DMS53 treated with DMSO at 0.1 percent for 48 hours (cell line): ENCODE data around the gene PKN1.
"Not testable (repeated sequence)": the region's sequence is repeated elsewhere in the genome, so short reads cannot be mapped to it uniquely, and the experiment has no call there.

Experiments used
- DNase-seq: peaks from one replicate; lab custom pipeline; 2025; ENCODE audit not compliant: unreplicated experiment; lab: John Stamatoyannopoulos, UW

PKN1 gene

DNA sequence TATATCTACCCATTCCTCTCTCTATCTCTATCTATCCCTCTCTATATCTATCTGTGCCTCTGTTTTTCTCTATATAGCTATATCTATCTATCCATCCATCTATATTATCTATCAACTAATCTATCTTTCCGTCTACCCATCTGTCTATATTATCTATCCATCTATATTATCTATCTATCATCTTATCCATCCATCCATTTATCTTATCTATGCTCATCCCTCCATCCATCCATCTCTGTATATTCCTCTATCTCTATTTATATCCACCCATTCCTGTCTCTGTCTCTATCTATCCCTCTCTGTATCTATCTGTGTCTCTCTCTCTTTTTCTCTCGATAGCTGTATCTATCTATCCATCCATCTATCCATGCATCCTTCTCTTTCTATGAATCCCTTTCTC is 27.8 kb downstream of the PKN1 start:
- DNase-seq = no peak

DNA sequence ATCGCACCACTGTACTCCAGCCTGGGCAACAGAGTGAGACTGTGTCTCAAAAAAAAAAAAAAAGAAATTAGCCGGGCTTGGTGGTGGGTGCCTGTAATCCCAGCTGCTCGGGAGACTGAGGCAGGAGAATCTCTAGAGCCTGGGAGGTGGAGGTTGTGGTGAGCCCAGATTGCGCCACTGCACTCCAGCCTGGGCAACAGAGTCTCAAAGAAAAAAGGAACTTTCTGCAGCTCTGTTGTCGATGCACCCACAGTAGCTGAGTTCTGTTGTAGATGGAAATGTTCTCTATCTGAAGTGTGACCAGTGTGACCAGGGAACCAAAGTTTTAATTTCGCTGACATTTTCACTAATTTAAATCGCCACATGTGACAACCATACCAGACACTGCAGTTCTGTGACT is 29.3 kb downstream of the PKN1 start:
- DNase-seq = not testable (repeated sequence)

DNA sequence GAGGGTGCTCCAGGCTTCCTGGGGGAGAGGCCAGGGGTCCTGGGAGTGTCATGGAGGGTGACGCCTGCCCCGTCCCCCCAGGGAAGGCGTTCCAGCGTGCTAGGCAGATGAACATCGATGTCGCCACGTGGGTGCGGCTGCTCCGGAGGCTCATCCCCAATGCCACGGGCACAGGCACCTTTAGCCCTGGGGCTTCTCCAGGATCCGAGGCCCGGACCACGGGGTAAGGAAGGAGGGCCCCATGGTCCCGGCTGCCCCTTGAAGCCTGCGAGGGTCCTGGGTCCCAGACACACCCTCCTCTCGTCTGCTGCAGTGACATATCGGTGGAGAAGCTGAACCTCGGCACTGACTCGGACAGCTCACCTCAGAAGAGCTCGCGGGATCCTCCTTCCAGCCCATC is 30.6 kb downstream of the PKN1 start:
- no peak for DNase-seq

DNA sequence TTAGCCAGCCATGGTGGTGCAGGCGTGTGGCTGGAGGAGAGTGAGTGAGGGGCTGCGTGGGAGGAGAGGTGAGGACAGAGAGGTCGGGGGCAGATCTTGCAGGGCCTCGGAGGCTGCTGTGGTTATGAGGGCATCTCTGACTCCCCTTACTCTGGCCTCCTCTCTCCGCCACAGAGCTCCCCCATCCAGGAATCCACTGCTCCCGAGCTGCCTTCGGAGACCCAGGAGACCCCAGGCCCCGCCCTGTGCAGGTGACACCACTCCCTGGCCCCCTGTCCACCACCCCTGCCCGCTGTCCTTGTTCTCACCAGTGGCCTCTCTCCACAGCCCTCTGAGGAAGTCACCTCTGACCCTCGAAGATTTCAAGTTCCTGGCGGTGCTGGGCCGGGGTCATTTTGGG is 34.3 kb downstream of the PKN1 start:
- no peak for DNase-seq

- no peak for DNase-seq
These were observed 34.7 kb downstream of the PKN1 start for GRCh38 chr19:14467816-14468215.

DNA sequence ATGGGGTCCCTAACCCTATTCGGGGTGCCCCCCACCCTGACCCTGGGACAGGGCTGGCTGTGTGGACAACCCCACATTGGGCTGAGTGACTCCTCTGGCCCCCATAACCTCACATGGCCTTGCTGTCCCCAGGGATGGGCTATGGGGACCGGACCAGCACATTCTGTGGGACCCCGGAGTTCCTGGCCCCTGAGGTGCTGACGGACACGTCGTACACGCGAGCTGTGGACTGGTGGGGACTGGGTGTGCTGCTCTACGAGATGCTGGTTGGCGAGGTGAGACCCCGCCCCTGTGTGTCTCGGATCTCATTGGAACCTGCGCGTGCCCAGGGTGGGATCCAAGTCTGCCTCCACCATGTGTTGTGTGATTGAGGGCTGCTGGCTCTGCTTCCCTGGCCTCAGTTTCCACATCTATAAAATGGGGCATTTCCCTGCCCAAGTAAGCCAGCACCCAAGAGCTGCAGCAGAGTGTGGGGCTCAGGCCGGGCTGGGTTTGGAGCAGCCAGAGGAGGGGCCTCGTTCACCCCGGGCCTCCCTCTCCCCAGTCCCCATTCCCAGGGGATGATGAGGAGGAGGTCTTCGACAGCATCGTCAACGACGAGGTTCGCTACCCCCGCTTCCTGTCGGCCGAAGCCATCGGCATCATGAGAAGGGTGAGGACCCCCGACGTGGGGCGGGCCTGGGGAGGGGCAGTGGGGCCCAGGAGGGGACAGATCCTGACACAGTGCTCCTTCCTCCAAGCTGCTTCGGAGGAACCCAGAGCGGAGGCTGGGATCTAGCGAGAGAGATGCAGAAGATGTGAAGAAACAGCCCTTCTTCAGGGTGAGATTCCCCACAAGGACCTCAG is 37.1 kb downstream of the PKN1 start:
- DNase-seq = no peak

DNA sequence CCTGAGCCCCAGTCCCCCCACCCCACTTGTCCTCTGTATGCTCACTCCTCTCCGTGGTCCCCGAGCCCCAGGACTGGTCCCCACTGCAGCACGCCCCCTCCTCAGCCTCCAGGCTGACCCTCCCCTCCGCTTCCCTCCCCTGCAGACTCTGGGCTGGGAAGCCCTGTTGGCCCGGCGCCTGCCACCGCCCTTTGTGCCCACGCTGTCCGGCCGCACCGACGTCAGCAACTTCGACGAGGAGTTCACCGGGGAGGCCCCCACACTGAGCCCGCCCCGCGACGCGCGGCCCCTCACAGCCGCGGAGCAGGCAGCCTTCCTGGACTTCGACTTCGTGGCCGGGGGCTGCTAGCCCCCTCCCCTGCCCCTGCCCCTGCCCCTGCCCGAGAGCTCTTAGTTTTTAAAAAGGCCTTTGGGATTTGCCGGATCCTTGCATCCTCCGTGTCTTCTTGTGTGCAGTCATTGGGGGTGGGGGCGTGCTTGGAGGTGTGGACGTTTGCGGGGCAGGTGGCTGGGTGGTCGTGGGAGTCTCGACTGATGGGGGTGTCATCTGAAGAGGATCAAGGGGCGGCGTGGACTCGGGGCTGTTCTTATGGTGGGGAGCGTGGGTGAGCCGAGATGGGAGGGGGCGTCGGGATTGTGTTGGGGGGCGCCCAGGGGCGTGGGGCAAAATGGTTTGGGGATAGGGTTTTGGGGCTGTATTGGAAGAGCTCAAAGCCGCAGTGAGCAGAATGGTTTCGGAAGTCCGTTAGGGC is 38.5 kb downstream of the PKN1 start:
- DNase-seq = no peak

DNA sequence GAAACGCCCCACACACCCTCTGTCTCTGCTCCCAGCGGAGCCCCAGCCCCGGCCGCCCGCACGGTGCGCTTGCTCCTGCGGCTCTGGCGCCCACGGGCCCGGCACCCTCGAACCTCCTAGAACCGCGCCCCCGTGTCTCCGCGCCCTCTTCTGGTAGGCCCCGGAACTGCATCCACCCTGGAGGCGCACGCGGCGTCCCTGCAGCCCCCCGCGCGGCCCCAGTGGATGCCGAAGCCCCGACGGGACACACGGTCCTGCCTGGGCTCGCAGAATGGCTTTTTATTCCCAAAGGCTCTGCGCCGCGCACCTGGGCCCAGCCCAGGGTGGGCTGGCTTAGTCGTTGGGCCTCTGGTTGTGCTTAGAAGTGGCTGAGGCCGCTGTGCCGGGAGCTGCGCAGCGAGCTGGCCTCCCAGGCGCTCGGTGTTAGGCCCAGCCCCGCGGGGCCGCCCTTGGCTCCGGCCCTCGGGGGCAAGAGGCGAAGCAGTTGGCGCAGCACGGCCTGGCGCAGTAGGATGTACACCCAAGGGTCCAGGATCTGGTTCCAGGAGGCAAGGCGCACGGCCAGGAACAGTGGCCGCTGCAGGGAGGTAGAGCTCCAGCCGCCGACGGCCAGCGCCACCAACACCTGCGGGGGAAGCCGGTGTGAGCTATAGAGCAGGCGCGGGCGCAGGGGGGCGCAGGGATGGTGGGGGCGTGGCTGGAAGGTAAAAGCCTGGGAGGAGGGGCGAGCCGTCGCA is 39.3 kb downstream of the PKN1 start:
- DNase-seq = no peak

- DNase-seq = no peak
These were observed 40.2 kb downstream of the PKN1 start for GRCh38 chr19:14473073-14473977.

- DNase-seq = peak; percentile 33
These were observed 41.0 kb downstream of the PKN1 start for GRCh38 chr19:14473978-14474578.

DNA sequence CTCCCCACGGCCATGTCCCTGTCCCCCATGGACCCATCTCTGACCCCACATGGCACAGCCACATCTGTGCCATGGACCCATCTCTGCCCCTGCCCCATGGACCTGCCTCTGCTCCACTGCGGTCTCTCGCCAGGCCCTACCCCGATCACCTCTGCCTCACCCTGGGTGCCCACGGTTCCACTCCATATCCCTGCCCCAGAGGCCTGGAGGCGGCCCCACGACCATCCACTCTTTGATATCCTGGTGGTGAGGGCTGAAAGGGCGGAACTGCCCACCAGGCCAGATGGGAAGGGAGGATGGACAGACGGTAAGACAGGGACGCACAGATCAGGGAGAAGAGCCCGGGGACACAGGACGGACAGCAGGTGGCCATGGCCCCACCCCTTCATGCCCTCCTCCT is 41.7 kb downstream of the PKN1 start:
- DNase-seq = no peak

DNA sequence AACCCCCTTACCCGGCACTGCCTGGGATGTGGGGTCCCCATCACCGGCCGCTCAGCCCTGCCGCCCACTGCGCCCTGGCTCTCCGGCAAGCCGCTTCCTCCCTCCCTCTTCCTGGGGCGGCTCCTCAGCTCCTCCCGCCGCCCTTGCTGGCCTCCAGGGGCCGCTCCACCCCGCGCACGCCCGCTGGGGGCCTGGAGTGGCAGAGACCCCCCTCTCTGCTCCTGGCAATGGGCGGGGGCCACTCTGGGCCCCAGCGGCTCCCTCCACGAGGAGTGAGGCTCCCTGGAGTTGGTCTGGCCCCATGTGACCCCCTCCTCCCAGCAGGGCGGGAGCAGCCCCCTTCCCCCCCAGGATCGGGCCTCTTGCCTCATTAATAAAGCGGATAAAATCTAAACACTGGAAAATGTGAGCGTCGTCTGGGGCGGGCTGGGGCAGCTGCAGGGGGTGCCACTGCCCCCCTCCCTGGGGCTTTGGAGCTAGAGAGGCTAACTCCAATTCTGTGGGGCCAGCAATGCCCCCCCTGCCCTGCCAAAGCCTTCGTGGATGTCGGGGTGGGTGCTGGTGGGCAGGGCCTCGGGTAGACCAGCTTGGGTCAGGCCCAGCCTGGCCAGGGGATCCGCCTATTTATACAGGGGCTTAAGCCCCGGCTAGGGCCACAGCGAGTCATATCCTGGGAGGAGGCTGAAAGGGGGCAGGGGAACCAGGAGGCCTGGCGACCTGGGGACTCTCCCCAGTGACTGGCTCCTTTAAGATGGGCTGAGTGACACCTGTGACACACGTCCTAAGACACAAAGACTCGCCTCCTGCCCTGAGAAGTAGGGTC is 42.4 kb downstream of the PKN1 start, which contains the start of gene PTGER1:
TSS of gene PTGER1 (minus strand) at position 104 of the 823 bp plus-strand sequence. CDS start 1,034 bp downstream, outside the sequence.
- DNase-seq = no peak

DNA sequence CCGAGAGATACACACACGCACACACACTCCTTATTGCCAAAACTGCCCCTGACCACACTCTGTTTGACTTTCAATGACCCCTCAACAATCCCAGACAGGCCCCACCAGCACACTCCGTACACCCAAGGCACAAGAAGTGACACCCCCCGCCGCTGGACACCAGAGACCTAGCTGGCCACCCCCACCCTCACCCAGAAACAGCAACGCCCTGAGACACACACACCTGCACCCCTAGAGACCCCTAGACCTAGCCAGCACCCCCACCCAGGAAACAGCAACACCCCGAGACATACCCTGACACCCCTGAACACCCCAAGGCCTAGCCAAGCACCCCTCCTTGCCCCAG is 43.2 kb downstream of the PKN1 start:
- DNase-seq = no peak

DNA sequence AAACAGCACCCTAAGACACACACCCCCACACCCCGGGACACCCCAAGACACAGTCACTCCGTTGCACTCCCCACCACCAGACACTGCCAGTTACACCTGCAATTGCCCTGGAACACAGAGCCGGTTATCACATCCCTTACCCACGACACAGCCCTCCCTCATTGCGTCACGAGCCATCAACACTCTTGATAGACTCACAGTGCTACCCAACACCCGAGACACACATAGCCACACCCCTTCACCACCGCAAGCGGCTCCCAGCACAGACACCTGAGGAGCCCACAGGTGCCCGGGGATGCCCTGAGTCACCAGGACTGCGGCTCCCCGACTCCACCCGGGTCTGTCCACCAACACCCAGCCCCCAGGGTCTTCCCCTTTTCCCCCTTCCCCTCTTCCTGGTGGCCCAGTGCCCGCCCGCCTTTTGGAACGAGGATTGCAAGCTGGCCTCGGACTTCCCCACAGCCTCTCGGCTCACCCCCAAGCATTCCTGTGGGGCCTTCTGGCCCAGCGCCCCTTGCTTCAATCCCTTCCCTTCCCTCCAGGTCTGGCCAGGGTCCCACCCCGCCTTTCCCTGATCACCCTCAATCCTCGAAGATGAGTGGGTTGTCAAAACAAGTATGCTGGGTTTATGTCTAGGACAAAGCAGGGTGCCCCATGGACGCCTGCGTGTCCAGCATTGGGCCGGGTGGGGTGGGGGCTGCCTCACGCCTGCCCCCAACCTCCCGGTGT is 43.7 kb downstream of the PKN1 start:
- peak; percentile 36 for DNase-seq

DNA sequence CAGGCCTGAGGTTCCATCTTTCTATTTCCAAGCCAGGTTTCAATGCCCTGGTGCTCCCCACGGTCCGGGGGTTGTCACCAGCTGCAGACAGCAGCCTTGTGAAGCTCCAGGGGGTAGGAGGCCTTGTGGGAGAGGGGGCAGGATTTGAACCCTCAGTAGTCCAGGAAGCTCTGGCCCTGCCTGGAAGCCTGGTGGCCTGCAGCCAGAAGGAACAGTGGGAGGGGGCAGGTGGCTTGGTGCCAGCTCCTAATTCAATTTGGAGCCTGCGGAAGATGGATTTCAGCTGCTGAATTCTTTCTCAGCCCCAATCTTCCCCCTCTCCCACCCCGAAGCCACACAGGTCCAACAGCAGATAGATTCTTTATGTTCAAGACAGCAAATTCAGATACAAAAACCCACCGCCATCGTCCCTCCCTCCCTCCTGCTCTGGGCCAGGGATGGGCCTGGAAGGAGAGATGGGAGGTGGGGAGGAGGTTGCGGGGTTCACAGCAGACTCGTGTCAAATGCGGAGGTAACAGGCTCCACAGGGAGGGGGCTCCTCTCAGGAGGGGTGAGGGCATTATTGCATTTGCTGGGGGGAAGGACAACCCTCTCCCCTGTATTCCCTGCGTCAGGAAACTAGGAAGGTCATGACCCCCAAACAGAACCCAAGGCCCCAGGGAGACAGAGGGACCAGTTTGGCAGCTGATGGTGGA is 44.5 kb downstream of the PKN1 start:
- no peak for DNase-seq

- no peak for DNase-seq
These were observed 45.0 kb downstream of the PKN1 start for GRCh38 chr19:14478113-14478545.

DNA sequence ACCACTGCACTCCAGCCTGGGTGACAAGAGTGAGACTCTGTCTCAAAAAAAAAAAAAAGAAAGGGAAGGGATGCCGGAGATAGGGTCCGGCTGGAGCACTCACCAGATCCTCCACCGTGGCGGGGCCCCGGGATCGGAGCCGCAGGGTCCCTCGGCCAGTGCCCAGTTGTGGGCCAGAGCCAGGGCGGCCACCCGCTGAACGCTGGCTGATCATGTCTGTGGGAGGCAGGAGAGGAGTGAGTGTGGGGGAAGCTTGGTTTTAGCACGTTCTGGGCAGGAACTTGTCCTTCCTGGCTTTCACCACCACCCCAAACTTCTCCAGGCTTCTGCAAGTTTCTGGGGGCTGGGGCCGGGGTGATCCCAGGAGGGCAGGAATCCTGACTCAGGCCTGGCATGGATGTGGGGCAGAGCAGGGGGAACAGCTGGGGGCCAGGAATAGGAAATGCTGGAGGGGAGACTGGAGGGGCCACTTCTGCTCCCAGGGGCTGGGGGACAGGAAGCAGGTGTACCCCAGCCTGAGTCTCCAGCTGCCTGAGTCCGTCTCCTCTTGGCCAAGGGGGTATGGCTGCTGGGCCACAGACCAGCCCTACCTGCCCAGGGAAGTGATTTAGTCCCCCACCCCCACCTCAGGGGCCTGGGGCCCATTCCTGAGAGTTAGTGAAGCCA is 46.3 kb downstream of the PKN1 start:
- DNase-seq = no peak
